Suprapubic skin (tissue), 4 donors: ENCODE data around the gene PLXND1. TPM values are rescaled to one million over a fixed set of nuclear protein-coding genes. Genes with fewer than 3 reads are reported as not detected.
A peak's percentile ranks its signal among the peaks of the same experiment; 100 is the strongest.

ENCODE experiments used
- DNase-seq, 2 donors: peaks; one replicate each; pipeline ENCODE4 v3.0.0-alpha.2; 2019; ENCODE audit warnings: low spot score in 2 of 2
- H3K27ac ChIP-seq: fragments of 200-600 bp; sonication (generic); one replicate; pipeline ENCODE4 v1.5.1; 2019
- H3K27me3 ChIP-seq: fragments of 200-600 bp; sonication (generic); one replicate; pipeline ENCODE4 v1.5.1; 2019
- H3K36me3 ChIP-seq: fragments of 200-600 bp; sonication (generic); one replicate; pipeline ENCODE4 v1.5.1; 2019
- H3K4me1 ChIP-seq: fragments of 200-600 bp; sonication (generic); one replicate; pipeline ENCODE4 v1.5.1; 2019
- H3K4me3 ChIP-seq: fragments of 200-600 bp; sonication (generic); one replicate; pipeline ENCODE4 v1.5.1; 2019; ENCODE audit warnings: mild to moderate bottlenecking
- H3K9me3 ChIP-seq: fragments of 200-600 bp; sonication (generic); one replicate; pipeline ENCODE4 v1.5.1; 2019
- EP300 ChIP-seq: sonication (generic); formaldehyde crosslinking; IDR thresholded peaks from one replicate; pipeline ENCODE4 v1.6.1; 2017; ENCODE audit warnings: antibody characterized with exemption
- POLR2A ChIP-seq, 2 donors: fragments of 450-650 bp; IDR thresholded peaks; one replicate each; pipeline ENCODE4 v1.6.1; 2017; ENCODE audit warnings: antibody characterized with exemption in 2 of 2, mild to moderate bottlenecking in 2 of 2, moderate library complexity in 2 of 2
- POLR2AphosphoS5 ChIP-seq, 3 donors: sonication (generic); formaldehyde crosslinking; IDR thresholded peaks; one replicate each; pipeline ENCODE4 v1.6.1; 2017; ENCODE audit warnings: antibody characterized with exemption in 3 of 3
- WGBS: methylation state at CpG from one replicate; pipeline ENCODE4 v1.1.5; 2018; 5-methylcytosine and 5-hydroxymethylcytosine counted together
- total RNA-seq, 4 donors: library from RNA; depleted of rRNA; stranded (reverse); fragments of >200 nt; gene quantifications; one replicate each; pipeline ENCODE4 v1.1.0, GENCODE V29; 2016
- TF ChIP-seq, protein P1 (sequence below), 2 donors: fragments of 200-600 bp in 1 of 2; fragments of 450-650 bp in 1 of 2; sonication (generic) in 1 of 2; IDR thresholded peaks; one replicate each; pipeline ENCODE4 v1.5.1; 2016 to 2019; ENCODE audit warnings: antibody characterized with exemption in 2 of 2, mild to moderate bottlenecking in 1 of 2, moderate library complexity in 1 of 2

Gene PLXND1
- total RNA-seq, 4 donors from 2014 or later = 19.0 to 51.0 (median 30.8) TPM

DNA sequence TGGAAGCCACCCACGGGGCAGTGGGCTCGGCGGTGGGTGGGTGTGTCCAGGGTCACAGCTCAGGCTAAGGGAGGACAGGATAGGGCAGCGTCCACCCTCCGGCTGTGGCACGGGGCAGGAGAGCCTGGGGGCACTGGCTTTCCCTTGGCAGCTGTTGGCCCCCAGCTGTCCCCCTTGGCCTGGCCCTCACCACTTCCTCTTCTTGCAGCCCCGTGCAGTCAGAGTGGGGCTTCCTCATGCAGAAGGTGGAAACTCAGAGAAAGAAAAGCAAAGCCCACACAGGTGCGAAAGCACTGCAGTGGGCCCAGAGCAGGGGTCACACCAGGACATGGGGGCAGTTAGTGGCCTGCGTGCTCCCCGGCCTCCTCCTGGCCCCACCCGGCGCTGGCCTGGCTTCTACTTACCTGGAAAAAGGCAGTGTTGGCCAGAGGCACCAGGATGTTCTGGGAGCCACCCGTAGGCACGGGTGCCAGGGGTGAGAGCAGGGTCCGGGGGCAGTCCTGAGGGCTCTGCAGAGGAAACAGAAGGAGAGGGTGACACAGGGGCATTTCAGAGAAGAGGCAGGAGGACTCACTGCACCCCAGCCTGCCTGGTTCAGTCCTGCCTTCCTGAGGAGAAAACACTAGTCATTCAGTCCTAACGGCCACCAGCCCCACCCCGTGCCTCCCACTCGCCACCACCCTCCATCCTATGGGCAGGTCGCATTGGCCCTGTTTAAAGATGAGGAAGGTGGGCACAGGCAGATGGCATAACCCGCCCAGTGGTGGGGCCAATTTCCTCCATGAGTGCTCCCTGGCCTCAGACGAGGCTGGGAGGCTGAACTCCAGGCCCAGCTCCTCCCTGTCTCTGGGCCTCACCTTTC, 28.3 kb downstream of the PLXND1 start:
- TF ChIP-seq POLR2AphosphoS5 (IDR thresholded peaks at IDR 0.05) (no peak), EP300 (no peak)
- TF ChIP-seq, protein P1, sequence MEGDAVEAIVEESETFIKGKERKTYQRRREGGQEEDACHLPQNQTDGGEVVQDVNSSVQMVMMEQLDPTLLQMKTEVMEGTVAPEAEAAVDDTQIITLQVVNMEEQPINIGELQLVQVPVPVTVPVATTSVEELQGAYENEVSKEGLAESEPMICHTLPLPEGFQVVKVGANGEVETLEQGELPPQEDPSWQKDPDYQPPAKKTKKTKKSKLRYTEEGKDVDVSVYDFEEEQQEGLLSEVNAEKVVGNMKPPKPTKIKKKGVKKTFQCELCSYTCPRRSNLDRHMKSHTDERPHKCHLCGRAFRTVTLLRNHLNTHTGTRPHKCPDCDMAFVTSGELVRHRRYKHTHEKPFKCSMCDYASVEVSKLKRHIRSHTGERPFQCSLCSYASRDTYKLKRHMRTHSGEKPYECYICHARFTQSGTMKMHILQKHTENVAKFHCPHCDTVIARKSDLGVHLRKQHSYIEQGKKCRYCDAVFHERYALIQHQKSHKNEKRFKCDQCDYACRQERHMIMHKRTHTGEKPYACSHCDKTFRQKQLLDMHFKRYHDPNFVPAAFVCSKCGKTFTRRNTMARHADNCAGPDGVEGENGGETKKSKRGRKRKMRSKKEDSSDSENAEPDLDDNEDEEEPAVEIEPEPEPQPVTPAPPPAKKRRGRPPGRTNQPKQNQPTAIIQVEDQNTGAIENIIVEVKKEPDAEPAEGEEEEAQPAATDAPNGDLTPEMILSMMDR (IDR thresholded peaks at IDR 0.05) = no peak
- H3K36me3 ChIP-seq = peaks cover 55% of the 10 kb centered on the region
- peak overlapping the region; percentile 74 for H3K27ac ChIP-seq
- WGBS = 73% methylated on average over 14 of the region's 21 CpGs
- H3K27me3 ChIP-seq = no peaks in the 10 kb centered on the region
- peaks cover 34% of the 10 kb centered on the region for H3K4me1 ChIP-seq
- H3K4me3 ChIP-seq = no peak overlapping the region
- H3K9me3 ChIP-seq = no peaks in the 10 kb centered on the region
- DNase-seq = no peak

DNA sequence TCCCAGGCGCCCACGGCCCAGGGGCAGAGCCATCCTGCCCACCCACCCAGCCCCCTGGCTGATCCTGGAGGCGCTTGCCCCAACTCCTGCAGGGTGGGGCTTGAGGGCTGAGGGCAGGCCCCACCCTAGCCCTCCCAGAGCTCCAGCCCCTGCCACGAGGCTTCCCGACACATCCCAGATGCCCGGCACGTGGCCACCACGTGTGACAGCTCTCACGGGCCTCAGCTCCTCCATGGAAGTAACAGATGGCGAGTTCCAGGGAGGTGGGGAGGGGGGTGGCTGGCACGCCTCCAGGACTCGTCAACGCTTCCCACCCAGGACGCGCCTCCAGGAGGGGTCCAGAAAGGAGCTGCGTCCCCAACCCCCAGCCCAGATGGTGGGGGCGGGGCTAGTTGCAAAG, 29.1 kb downstream of the PLXND1 start:
- Histone ChIP-seq H3K36me3 (peaks cover 56% of the 10 kb centered on the region), H3K27me3 (no peaks in the 10 kb centered on the region), H3K9me3 (no peaks in the 10 kb centered on the region), H3K4me1 (peaks cover 34% of the 10 kb centered on the region), H3K4me3 (no peak overlapping the region), H3K27ac (peak overlapping the region; percentile 74)
- TF ChIP-seq EP300 (no peak), POLR2A (IDR thresholded peaks at IDR 0.05) (no peak), POLR2AphosphoS5 (IDR thresholded peaks at IDR 0.05) (no peak)
- TF ChIP-seq, protein P1 (IDR thresholded peaks at IDR 0.05) = no peak
- DNase-seq = no peak
- WGBS = 64% methylated on average over 12 of the region's 17 CpGs

DNA sequence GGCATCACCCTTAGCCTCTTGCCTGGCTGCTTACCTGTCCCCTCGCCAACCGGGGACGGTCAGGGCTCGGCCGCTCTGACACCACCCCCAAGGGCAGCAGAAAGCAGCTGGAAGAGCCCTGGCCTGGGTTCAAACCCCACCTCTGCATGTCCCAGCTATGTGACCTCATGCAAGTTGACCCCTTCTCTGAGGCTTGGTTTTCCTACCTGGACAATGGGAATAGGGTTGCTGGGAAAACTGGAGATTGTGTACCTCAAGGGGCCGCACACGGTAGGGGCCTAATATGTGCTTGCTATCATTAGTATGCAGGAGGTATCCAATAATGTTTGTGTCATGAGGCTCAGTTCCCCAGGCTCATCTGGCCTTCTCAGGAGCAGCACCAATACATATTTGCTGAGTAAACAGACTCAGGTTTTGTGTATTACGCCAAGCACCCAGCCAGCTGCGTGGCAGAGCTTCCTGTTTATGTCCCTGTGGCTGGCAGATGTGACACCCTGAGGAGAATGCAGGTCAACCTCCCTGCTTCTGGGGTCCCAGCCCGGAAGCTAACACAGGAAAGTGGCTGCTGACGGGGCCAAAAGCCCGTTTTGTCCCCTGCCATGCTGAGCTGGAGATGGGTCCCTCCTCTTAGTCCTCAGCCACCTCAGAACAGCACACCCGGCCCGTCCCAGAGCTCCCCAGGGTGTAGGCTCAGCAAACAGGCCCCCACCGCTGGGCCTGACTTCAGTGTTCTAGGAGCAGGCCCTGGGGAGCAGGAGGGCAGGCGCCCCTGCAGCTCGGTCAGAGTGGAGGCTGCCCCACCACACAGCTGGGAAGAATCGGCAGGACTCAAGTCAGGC, 29.7 kb downstream of the PLXND1 start:
- H3K4me1 ChIP-seq = peaks cover 34% of the 10 kb centered on the region
- H3K36me3 ChIP-seq = peaks cover 56% of the 10 kb centered on the region
- H3K4me3 ChIP-seq = no peak overlapping the region
- TF ChIP-seq POLR2A (IDR thresholded peaks at IDR 0.05) = no peak
- no peak for TF ChIP-seq POLR2AphosphoS5 (IDR thresholded peaks at IDR 0.05)
- peak overlapping the region; percentile 74 for H3K27ac ChIP-seq
- no peak for DNase-seq
- WGBS = 65% methylated on average over 17 of the region's 18 CpGs
- no peaks in the 10 kb centered on the region for H3K27me3 ChIP-seq
- no peaks in the 10 kb centered on the region for H3K9me3 ChIP-seq

DNA sequence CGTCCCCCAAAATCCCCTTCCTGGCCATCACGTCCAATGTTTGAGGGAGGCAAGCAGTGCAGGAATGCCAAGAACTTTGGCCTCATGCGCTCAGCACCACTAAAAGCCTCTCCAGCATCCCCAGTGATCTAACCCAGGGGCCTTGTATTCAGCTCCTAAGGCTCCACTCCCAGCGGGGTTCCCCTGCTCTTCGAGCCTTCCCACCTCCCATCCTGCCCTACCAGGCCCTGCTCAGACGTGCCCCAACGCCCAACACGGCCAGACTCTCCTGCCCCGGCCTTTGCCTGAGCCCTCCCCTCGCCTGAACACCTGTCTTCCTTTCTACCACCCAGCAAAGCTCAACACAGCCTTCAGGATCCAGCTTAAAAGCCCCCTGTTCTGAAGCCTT, 30.5 kb downstream of the PLXND1 start:
- no peaks in the 10 kb centered on the region for H3K9me3 ChIP-seq
- no peak for DNase-seq
- WGBS = 63% methylated on average over 9 of the region's 10 CpGs
- no peak overlapping the region for H3K4me3 ChIP-seq
- H3K36me3 ChIP-seq = peaks cover 59% of the 10 kb centered on the region
- H3K4me1 ChIP-seq = peaks cover 34% of the 10 kb centered on the region
- H3K27ac ChIP-seq = no peak overlapping the region
- TF ChIP-seq POLR2AphosphoS5 (IDR thresholded peaks at IDR 0.05) (no peak), POLR2A (IDR thresholded peaks at IDR 0.05) (no peak)
- no peaks in the 10 kb centered on the region for H3K27me3 ChIP-seq

GRCh38 chr3:129575233-129575996, 31.1 kb downstream of the PLXND1 start:
- Histone ChIP-seq H3K36me3 (peaks cover 61% of the 10 kb centered on the region), H3K4me3 (no peak overlapping the region), H3K27me3 (no peaks in the 10 kb centered on the region), H3K9me3 (no peaks in the 10 kb centered on the region), H3K4me1 (peaks cover 34% of the 10 kb centered on the region), H3K27ac (no peak overlapping the region)
- 77% methylated on average over 17 of the region's 19 CpGs for WGBS
- TF ChIP-seq, protein P1 (IDR thresholded peaks at IDR 0.05) = no peak
- no peak for TF ChIP-seq POLR2AphosphoS5 (IDR thresholded peaks at IDR 0.05)
- TF ChIP-seq EP300 = no peak
- TF ChIP-seq POLR2A (IDR thresholded peaks at IDR 0.05) = no peak
- DNase-seq = no peak
